Omental fat pad (tissue), 4 donors: ENCODE measurements around the gene MAVS. TPM values are rescaled to one million over a fixed set of nuclear protein-coding genes. Genes with fewer than 3 reads are reported as not detected.
"Not testable (repeated sequence)": the region's sequence is repeated elsewhere in the genome, so short reads cannot be mapped to it uniquely, and the experiment has no call there.

Experiments
- ATAC-seq: fragments of 150-250 bp; one replicate; pipeline ENCODE4 v1.9.1; 2016; ENCODE audit warnings: mild to moderate bottlenecking, moderate library complexity; ENCODE audit not compliant: low FRiP score
- DNase-seq: peaks from one replicate; pipeline ENCODE4 v3.0.0-alpha.2; 2019; ENCODE audit warnings: low spot score
- total RNA-seq, 4 donors: library from RNA; depleted of rRNA; stranded (reverse); fragments of >200 nt; gene quantifications; one replicate each; pipeline ENCODE4 v1.1.0, GENCODE V29; 2016
- TF ChIP-seq, protein P1 (sequence below), 3 donors: fragments of 450-650 bp; IDR thresholded peaks; one replicate each; pipeline ENCODE4 v1.5.1; 2016 to 2017; ENCODE audit warnings: antibody characterized with exemption in 3 of 3, mild to moderate bottlenecking in 3 of 3, moderate library complexity in 2 of 3

MAVS gene
- total RNA-seq, 4 donors from 2014 or later: 21.8 to 37.8 (median 29.7) TPM

DNA sequence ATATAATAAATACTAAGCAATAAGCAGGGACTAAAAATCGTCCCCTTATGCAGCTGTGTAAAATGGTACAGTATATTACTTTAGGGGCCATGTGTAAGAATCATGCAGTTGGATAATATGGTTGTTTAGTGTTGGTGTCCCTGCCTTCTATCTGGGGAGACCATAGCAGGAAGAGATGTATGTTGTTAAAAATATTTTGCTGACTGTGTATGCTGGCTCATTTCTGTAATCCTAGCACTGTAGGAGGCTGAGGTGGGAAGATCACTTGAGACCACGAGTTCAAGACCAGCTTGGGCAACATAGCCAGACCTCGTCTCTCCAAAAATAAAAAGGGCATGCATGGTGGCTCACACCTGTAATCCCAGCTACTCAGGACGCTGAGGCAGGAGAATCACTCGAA is 48.2 kb downstream of the MAVS start:
- TF ChIP-seq, protein P1, sequence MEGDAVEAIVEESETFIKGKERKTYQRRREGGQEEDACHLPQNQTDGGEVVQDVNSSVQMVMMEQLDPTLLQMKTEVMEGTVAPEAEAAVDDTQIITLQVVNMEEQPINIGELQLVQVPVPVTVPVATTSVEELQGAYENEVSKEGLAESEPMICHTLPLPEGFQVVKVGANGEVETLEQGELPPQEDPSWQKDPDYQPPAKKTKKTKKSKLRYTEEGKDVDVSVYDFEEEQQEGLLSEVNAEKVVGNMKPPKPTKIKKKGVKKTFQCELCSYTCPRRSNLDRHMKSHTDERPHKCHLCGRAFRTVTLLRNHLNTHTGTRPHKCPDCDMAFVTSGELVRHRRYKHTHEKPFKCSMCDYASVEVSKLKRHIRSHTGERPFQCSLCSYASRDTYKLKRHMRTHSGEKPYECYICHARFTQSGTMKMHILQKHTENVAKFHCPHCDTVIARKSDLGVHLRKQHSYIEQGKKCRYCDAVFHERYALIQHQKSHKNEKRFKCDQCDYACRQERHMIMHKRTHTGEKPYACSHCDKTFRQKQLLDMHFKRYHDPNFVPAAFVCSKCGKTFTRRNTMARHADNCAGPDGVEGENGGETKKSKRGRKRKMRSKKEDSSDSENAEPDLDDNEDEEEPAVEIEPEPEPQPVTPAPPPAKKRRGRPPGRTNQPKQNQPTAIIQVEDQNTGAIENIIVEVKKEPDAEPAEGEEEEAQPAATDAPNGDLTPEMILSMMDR (IDR thresholded peaks at IDR 0.05): no peak
- no peak for DNase-seq
- ATAC-seq: no peak

- no peak for DNase-seq
- TF ChIP-seq, protein P1 (IDR thresholded peaks at IDR 0.05): no peak
Observed at GRCh38 chr20:3896302-3896701, 49.7 kb downstream of the MAVS start.

GRCh38 chr20:3896853-3897583 is 50.4 kb downstream of the MAVS start:
- no peak for ATAC-seq
- TF ChIP-seq, protein P1 (IDR thresholded peaks at IDR 0.05): no peak
- no peak for DNase-seq

More at GRCh38 chr20:3896302-3896701, 49.7 kb downstream of the MAVS start:
- no peak for ATAC-seq

- not testable (repeated sequence) for ATAC-seq, DNase-seq
Observed at GRCh38 chr20:3898181-3898580, 51.5 kb downstream of the MAVS start.

DNA sequence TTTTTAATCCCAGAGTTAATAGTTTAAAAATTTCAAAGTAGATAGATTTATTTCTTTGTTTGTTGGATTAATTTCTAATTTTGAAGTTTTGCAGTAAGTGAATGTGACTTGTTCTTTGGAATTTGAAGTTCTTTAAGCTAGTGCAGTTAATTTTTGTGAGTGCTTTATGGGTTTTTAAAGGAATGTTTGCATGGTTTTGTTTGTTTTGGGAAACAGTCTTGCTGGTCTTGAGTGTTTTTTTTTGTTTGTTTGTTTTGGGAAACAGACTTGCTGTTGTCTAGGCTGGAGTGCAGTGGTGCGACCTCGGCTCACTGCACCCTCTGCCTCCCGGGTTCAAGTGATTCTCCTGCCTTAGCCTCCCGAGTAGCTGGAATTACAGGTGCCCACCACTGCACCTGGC is 52.0 kb downstream of the MAVS start:
- ATAC-seq: no peak
- DNase-seq: no peak
- TF ChIP-seq, protein P1 (IDR thresholded peaks at IDR 0.05): no peak

DNA sequence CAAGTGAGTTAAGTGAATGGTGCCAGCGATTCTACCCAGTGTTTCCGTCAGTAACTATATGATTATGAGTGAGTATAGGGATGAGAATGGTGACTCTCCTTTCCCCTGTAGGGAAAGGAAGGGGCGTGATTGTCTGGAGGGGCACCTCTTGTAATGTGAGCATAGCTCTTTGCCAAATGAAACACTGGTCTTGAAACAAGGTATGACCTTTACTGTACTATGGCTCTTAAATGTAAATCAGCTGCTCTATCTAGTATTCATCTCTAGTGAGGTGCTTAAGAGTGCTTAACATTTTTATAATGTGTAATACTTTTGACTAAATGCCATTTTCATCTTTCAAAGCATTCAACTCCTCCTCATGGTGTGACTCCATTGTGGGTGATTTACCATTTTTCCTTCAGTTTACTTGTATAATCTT is 53.6 kb downstream of the MAVS start:
- no peak for DNase-seq
- no peak for ATAC-seq
- TF ChIP-seq, protein P1 (IDR thresholded peaks at IDR 0.05): no peak

- DNase-seq (no peak), ATAC-seq (no peak)
- TF ChIP-seq, protein P1 (IDR thresholded peaks at IDR 0.05): no peak
Observed at GRCh38 chr20:3901028-3901705, 54.5 kb downstream of the MAVS start.
